Skeletal muscle cell (primary cell): ENCODE data around the gene BTNL8.

ENCODE experiments used
- DNase-seq: peaks from one replicate; pipeline ENCODE4 v3.0.0-alpha.2; 2010; ENCODE audit warnings: low read depth
- H3K4me3 ChIP-seq: 2 replicates; pipeline ENCODE4 v1.5.1; 2011; ENCODE audit warnings: low read depth, mild to moderate bottlenecking, control low read depth, low read length, moderate library complexity

BTNL8 gene

GRCh38 chr5:180950291-180950949 lies 51.5 kb downstream of the BTNL8 start:
- no peak for DNase-seq
- no peak overlapping the region for H3K4me3 ChIP-seq

GRCh38 chr5:180959661-180960060 lies 60.7 kb downstream of the BTNL8 start:
- no peak overlapping the region for H3K4me3 ChIP-seq
- no peak for DNase-seq

GRCh38 chr5:180960209-180960608 lies 61.2 kb downstream of the BTNL8 start:
- H3K4me3 ChIP-seq: no peak overlapping the region
- no peak for DNase-seq

- DNase-seq: no peak
- no peak overlapping the region for H3K4me3 ChIP-seq
These were observed 70.4 kb downstream of the BTNL8 start for GRCh38 chr5:180969406-180969805.

- DNase-seq: no peak
- no peak overlapping the region for H3K4me3 ChIP-seq
These were observed 71.4 kb downstream of the BTNL8 start for GRCh38 chr5:180970336-180970735.

GRCh38 chr5:180970875-180971274 lies 71.9 kb downstream of the BTNL8 start:
- DNase-seq: no peak
- no peak overlapping the region for H3K4me3 ChIP-seq

- no peak for DNase-seq
These were observed 75.8 kb downstream of the BTNL8 start for GRCh38 chr5:180974612-180975315.

GRCh38 chr5:180975338-180975737 lies 76.4 kb downstream of the BTNL8 start:
- DNase-seq: no peak
- H3K4me3 ChIP-seq: no peak overlapping the region

More at GRCh38 chr5:180974612-180975315, 75.8 kb downstream of the BTNL8 start:
- H3K4me3 ChIP-seq: no peak overlapping the region

GRCh38 chr5:180976518-180976917 lies 77.6 kb downstream of the BTNL8 start:
- no peak for DNase-seq

GRCh38 chr5:180977852-180978251 lies 78.9 kb downstream of the BTNL8 start:
- no peak overlapping the region for H3K4me3 ChIP-seq
- no peak for DNase-seq

More at GRCh38 chr5:180976518-180976917, 77.6 kb downstream of the BTNL8 start:
- no peak overlapping the region for H3K4me3 ChIP-seq

GRCh38 chr5:180982008-180982741 lies 83.2 kb downstream of the BTNL8 start:
- no peak overlapping the region for H3K4me3 ChIP-seq
- DNase-seq: no peak

GRCh38 chr5:180988016-180988415 lies 89.1 kb downstream of the BTNL8 start:
- DNase-seq: no peak
- H3K4me3 ChIP-seq: no peak overlapping the region

- H3K4me3 ChIP-seq: no peak within 1 kb of the TSS
- DNase-seq: no peak
These were observed 89.6 kb downstream of the BTNL8 start, which contains the start of gene BTNL3 for GRCh38 chr5:180988592-180988991. Gene BTNL3, plus strand, starts transcription at chr5:180988846. Its CDS starts 183 bp downstream, at chr5:180989029.

- DNase-seq: no peak
- H3K4me3 ChIP-seq: no peak overlapping the region
These were observed 91.3 kb downstream of the BTNL8 start for GRCh38 chr5:180990086-180990881.

GRCh38 chr5:180990882-180991242 lies 91.9 kb downstream of the BTNL8 start:
- no peak for DNase-seq
- H3K4me3 ChIP-seq: no peak overlapping the region
